ENCODE results near the gene MARK1. TPM values are rescaled to one million over a fixed set of nuclear protein-coding genes. Genes with fewer than 3 reads are reported as not detected.

Gene MARK1
- total RNA-seq, 1 experiment from 2014 or later: not detected

DNA sequence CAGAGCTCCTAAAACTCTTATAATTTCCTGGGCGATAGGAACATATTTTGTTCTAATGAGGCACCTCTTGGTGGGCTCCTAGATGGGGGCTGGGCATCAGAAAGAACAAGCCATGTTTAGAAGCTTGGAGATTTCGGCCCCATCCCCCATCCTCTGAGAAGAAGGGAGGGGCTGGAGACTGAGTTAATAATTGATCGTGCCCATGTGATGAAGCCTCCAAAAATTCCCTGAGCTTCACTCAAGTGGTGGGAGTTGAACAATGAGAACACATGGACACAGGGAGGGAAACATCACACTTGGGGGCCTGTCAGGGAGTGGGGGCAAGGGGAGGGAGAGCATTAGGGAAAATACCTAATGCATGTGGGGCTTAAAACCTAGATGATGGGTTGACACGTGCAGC is 180.3 kb downstream of the MARK1 start:
- no peaks in the 10 kb centered on the region for H3K27me3 ChIP-seq
- DNase-seq: no peak
- H3K9me3 ChIP-seq: no peaks in the 10 kb centered on the region
- no peak overlapping the region for H3K4me3 ChIP-seq
- H3K36me3 ChIP-seq: no peaks in the 10 kb centered on the region

DNA sequence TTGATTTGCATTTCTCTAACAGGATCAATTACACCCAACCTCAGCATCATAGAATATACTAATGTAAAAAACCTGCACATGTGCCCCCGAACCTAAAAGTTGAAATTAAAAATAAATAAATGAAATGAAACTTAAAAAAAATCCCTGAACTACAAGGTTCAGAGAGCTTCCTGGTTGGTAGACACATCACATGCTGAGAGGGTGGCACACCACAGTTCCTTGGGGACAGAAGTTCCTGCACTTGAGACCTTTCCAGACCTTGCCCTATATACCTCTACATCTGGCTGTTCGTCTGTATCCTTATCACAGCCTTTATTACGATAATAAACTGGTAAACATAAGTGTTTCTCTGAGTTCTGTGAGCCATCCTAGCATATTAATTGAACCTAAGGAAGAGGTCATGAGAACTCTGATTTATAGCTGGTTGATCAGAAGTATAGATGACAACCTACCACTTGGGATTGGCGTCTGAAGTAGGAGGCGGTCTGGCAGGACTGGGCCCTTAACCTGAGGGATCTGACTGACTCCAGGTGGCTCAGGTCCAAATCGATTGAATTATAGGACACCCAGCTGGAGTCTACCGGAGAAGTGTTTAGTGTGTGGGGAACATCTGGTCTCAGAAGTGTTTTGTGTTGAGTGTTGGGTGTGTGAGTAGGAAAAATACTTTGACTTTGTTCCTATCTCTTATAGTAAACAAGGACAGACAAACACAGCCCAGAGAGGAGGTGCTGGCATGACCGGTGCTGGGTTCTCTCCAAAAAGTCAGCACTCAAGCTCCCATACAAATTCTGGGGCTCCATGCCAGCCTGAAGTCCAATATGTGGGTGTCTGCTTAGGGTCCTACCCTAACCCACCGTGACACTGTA is 181.2 kb downstream of the MARK1 start:
- no peak for DNase-seq
- no peaks in the 10 kb centered on the region for H3K9me3 ChIP-seq
- H3K4me3 ChIP-seq: no peak overlapping the region
- no peaks in the 10 kb centered on the region; the same call in 1 of the 2 replicates for H3K27me3 ChIP-seq
- no peaks in the 10 kb centered on the region for H3K36me3 ChIP-seq

DNA sequence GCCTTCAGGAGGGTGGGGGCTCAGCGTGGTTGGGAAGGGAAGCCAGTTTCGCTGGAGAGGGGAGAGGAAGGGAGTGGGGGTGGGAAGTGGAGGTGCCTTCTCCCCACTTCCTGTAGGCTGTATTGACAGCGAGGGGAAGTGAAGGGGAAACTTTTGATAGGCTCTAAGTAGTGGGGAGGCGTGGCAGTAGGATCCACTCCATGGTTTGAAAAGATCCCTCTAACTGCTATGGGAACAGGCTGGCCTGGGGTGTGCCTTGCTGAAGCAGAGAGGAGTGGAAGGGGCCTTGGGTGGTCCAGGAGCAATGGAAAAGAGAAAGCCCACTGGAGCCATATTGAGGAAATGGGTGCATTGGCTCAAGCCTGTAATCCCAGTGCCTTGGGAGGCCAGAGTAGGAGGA is 182.4 kb downstream of the MARK1 start:
- Histone ChIP-seq H3K9me3 (no peaks in the 10 kb centered on the region), H3K27me3 (no peaks in the 10 kb centered on the region; the same call in 1 of the 2 replicates), H3K36me3 (no peaks in the 10 kb centered on the region), H3K4me3 (no peak overlapping the region)
- no peak for DNase-seq

DNA sequence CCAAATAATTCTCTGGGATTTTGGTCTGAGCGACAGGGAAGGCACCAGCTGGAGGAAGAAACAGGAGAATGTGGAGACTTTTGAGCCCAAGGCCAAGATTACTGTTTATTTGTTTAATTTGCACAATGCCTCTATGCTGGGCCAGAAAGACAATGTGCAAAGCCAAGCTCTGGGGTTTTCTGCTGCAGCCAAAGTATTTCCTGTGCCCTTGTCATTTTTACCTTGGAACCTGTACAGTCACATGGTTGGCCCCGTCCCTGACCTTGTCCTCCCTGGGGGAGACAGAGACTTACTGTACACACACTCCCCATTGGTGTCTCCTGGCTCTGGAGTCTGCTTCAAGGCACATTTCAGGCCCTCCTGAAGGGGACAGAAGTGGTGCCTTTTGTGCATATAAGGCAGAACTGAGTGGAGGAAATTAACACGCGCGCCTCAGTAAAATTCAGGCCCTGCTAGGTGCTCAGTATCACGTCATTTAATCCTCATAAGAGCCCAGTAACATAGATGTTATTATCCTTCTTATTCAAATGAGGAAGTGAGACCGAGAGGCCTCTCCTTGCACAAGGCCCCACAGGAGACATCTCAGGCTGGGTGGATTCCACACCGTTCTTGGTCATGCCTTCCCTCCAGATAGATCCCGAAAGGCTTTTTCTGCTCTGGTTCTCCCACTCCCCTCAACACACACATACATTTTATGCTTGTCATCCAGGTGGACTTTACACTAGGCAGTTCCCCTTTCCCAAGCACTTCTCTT is 183.3 kb downstream of the MARK1 start:
- no peaks in the 10 kb centered on the region; the same call in 1 of the 2 replicates for H3K27me3 ChIP-seq
- no peak overlapping the region for H3K4me3 ChIP-seq
- no peak for DNase-seq
- H3K9me3 ChIP-seq: no peaks in the 10 kb centered on the region
- H3K36me3 ChIP-seq: no peaks in the 10 kb centered on the region

Other genes starting within 250 kb of the MARK1 start
- gene C1orf115, start 162.2 kb downstream of the MARK1 start, total RNA-seq (2014; rRNA removed; shearing (Covaris generic); ENCODE audit: low replicate concordance): 0.03 TPM in 1 of 2 replicates, not detected in the other
- 1.3 and 8.4 TPM in 2 replicates for gene MTARC2, start 220.2 kb downstream of the MARK1 start, total RNA-seq (2014; rRNA removed; shearing (Covaris generic); ENCODE audit: low replicate concordance)

All from MG63 (cell line).